GM12878 (cell line): ENCODE data around the gene HIVEP2. TPM values are rescaled to one million over a fixed set of nuclear protein-coding genes. Genes with fewer than 3 reads are reported as not detected.

ENCODE experiments used
- BHLHE40 ChIP-seq, 2 experiments: fragments of 450-650 bp in 1 of 2; IDR thresholded peaks; 2 replicates each; pipeline ENCODE4 v1.6.1; 2011 to 2017; ENCODE audit warnings: low read depth in 2 of 2, borderline replicate concordance in 1 of 2, improper control_type of control experiment in 1 of 2, low read length in 1 of 2, mild to moderate bottlenecking in 1 of 2
- CREB1 ChIP-seq: IDR thresholded peaks from 2 replicates; pipeline ENCODE4 v1.6.1; 2012; ENCODE audit warnings: low read depth, mild to moderate bottlenecking, inconsistent platforms
- HDGF ChIP-seq: fragments of 450-650 bp; IDR thresholded peaks from 2 replicates; pipeline ENCODE4 v1.6.1; 2016; ENCODE audit warnings: antibody characterized with exemption
- IKZF2 ChIP-seq, 2 experiments: fragments of 450-650 bp; IDR thresholded peaks; 2 replicates each; pipeline ENCODE4 v1.6.1; 2017; ENCODE audit warnings: mild to moderate bottlenecking in 2 of 2, moderate library complexity in 2 of 2
- JUNB ChIP-seq: IDR thresholded peaks from 2 replicates; pipeline ENCODE4 v1.6.1; 2016; ENCODE audit warnings: antibody characterized with exemption, mild to moderate bottlenecking
- MTA3 ChIP-seq: IDR thresholded peaks from 2 replicates; pipeline ENCODE4 v1.6.1; 2012; ENCODE audit warnings: low read length, inconsistent platforms, borderline replicate concordance
- NR2C1 ChIP-seq: fragments of 450-650 bp; IDR thresholded peaks from 2 replicates; pipeline ENCODE4 v1.6.1; 2017; ENCODE audit warnings: antibody characterized with exemption, mild to moderate bottlenecking, moderate library complexity
- polyA plus RNA-seq, 11 experiments: library from polyadenylated mRNA; depleted of rRNA in 4 of 11; unstranded in 6 of 11; stranded (reverse) in 5 of 11; fragments of >200 nt; fragmentation: Nextera tagmentation in 4 of 11; fragmentation: Illumina TruSeq in 1 of 11; extraction: Ambion mirVana in 4 of 11; extraction: Trizol in 1 of 11; gene quantifications; 1 replicate in 1 of 11; 2 replicates in 10 of 11; pipeline versions ENCODE4 v1.2.1 to v1.2.3, GENCODE V29; 2011 to 2016; ENCODE audit warnings: inconsistent platforms in 2 of 11, missing spikeins in 2 of 11, low read depth in 1 of 11
- total RNA-seq, 4 experiments: library from RNA; depleted of rRNA in 3 of 4; stranded (reverse); fragments of >200 nt in 3 of 4; fragmentation: Illumina TruSeq in 1 of 4; extraction: Trizol in 1 of 4; gene quantifications; 2 replicates each; pipeline versions ENCODE4 v1.2.1 to v1.2.3, GENCODE V29; 2013 to 2021
- TF ChIP-seq, protein P1 (sequence below), 3 experiments: IDR thresholded peaks in 2 of 3; conservative IDR thresholded peaks in 1 of 3; 2 replicates each; pipeline ENCODE4 v1.5.1; 2011; ENCODE audit warnings: low read depth in 3 of 3, low read length in 3 of 3, mild to moderate bottlenecking in 3 of 3, control low read depth in 2 of 3, moderate library complexity in 2 of 3, inconsistent platforms in 1 of 3, mixed read lengths in 1 of 3; ENCODE audit not compliant: control insufficient read depth in 2 of 3, insufficient read depth in 1 of 3; ENCODE audit errors: extremely low read depth in 1 of 3
- TF ChIP-seq, protein P2 (sequence below): fragments of 450-650 bp; IDR thresholded peaks from 2 replicates; pipeline ENCODE4 v1.6.1; 2016; ENCODE audit warnings: mild to moderate bottlenecking, moderate library complexity, borderline replicate concordance
- TF ChIP-seq, protein P3 (sequence below): fragments of 450-650 bp; IDR thresholded peaks from 2 replicates; pipeline ENCODE4 v1.6.1; 2016; ENCODE audit warnings: mild to moderate bottlenecking

Gene HIVEP2
- total and polyA plus RNA-seq, 10 of the 15 experiments (the other 5 are each of a cell fraction or from before 2014, with no cell fraction given) = 1.2 to 15.7 (median 10.2) TPM

DNA sequence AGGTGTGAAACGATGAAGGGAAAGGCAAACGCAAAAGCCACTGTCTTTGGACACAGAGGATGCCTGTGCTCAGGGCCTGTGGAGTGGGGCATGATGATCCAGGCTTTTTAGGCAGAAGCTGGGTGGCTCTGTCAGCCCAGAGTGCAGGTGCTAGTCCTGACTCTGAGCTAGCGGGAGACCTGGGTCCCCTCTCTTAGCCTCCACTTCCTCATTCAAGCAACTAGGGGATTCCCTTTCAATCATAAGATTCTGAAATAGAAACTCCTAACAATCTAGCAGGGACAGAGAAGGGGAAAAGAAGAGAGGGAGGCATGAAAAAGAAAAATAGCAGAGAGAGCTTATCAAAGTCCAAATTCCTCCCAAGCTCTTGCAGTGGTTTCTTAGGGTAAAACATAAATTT lies 7.6 kb upstream of the HIVEP2 start (continued):
- TF ChIP-seq, protein P1, sequence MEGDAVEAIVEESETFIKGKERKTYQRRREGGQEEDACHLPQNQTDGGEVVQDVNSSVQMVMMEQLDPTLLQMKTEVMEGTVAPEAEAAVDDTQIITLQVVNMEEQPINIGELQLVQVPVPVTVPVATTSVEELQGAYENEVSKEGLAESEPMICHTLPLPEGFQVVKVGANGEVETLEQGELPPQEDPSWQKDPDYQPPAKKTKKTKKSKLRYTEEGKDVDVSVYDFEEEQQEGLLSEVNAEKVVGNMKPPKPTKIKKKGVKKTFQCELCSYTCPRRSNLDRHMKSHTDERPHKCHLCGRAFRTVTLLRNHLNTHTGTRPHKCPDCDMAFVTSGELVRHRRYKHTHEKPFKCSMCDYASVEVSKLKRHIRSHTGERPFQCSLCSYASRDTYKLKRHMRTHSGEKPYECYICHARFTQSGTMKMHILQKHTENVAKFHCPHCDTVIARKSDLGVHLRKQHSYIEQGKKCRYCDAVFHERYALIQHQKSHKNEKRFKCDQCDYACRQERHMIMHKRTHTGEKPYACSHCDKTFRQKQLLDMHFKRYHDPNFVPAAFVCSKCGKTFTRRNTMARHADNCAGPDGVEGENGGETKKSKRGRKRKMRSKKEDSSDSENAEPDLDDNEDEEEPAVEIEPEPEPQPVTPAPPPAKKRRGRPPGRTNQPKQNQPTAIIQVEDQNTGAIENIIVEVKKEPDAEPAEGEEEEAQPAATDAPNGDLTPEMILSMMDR (IDR thresholded peaks at IDR 0.05 in 2 of 3, conservative IDR thresholded peaks at IDR 0.05 in 1 of 3; ENCODE audit: control insufficient read depth in 2 of 3, extremely low read depth in 1 of 3, insufficient read depth in 1 of 3, low read depth in 3 of 3, low read length in 3 of 3) = 0 out of 6 replicates have a peak, but pooled peaks of 1 of the 3 experiments have one; percentile 7
- 0 out of 2 replicates have a peak, but pooled peaks have one; percentile 43 for TF ChIP-seq MTA3
- TF ChIP-seq, protein P2, sequence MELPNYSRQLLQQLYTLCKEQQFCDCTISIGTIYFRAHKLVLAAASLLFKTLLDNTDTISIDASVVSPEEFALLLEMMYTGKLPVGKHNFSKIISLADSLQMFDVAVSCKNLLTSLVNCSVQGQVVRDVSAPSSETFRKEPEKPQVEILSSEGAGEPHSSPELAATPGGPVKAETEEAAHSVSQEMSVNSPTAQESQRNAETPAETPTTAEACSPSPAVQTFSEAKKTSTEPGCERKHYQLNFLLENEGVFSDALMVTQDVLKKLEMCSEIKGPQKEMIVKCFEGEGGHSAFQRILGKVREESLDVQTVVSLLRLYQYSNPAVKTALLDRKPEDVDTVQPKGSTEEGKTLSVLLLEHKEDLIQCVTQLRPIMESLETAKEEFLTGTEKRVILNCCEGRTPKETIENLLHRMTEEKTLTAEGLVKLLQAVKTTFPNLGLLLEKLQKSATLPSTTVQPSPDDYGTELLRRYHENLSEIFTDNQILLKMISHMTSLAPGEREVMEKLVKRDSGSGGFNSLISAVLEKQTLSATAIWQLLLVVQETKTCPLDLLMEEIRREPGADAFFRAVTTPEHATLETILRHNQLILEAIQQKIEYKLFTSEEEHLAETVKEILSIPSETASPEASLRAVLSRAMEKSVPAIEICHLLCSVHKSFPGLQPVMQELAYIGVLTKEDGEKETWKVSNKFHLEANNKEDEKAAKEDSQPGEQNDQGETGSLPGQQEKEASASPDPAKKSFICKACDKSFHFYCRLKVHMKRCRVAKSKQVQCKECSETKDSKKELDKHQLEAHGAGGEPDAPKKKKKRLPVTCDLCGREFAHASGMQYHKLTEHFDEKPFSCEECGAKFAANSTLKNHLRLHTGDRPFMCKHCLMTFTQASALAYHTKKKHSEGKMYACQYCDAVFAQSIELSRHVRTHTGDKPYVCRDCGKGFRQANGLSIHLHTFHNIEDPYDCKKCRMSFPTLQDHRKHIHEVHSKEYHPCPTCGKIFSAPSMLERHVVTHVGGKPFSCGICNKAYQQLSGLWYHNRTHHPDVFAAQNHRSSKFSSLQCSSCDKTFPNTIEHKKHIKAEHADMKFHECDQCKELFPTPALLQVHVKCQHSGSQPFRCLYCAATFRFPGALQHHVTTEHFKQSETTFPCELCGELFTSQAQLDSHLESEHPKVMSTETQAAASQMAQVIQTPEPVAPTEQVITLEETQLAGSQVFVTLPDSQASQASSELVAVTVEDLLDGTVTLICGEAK = no peak
- peak; percentile 86 for TF ChIP-seq IKZF2 (IDR thresholded peaks at IDR 0.05)
- TF ChIP-seq, protein P3, sequence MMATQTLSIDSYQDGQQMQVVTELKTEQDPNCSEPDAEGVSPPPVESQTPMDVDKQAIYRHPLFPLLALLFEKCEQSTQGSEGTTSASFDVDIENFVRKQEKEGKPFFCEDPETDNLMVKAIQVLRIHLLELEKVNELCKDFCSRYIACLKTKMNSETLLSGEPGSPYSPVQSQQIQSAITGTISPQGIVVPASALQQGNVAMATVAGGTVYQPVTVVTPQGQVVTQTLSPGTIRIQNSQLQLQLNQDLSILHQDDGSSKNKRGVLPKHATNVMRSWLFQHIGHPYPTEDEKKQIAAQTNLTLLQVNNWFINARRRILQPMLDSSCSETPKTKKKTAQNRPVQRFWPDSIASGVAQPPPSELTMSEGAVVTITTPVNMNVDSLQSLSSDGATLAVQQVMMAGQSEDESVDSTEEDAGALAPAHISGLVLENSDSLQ = peak; percentile 68
- no peak for TF ChIP-seq BHLHE40 (IDR thresholded peaks at IDR 0.05; ENCODE audit: borderline replicate concordance in 1 of 2, low read depth in 2 of 2, low read length in 1 of 2)
- no peak for TF ChIP-seq NR2C1
- 0 out of 2 replicates have a peak, but pooled peaks have one; percentile 79 for TF ChIP-seq HDGF
- 0 out of 2 replicates have a peak, but pooled peaks have one; percentile 12 for TF ChIP-seq CREB1
- TF ChIP-seq JUNB = 0 out of 2 replicates have a peak, but pooled peaks have one; percentile 22
